NCI-H2081 (cell line): ENCODE data around the gene EFNA5.

Experiments
- DNase-seq, 2 experiments: peaks; one replicate each; lab custom pipeline; 2025; lab: John Stamatoyannopoulos, UW

Gene EFNA5

GRCh38 chr5:107426209-107426608 is 244.5 kb downstream of the EFNA5 start:
- no peak for DNase-seq

GRCh38 chr5:107425541-107426031 is 245.2 kb downstream of the EFNA5 start:
- DNase-seq = no peak

GRCh38 chr5:107424491-107424890 is 246.2 kb downstream of the EFNA5 start:
- DNase-seq = no peak

- DNase-seq = peak; percentile 2 to 3
Observed at GRCh38 chr5:107422494-107422893, 248.2 kb downstream of the EFNA5 start.

DNA sequence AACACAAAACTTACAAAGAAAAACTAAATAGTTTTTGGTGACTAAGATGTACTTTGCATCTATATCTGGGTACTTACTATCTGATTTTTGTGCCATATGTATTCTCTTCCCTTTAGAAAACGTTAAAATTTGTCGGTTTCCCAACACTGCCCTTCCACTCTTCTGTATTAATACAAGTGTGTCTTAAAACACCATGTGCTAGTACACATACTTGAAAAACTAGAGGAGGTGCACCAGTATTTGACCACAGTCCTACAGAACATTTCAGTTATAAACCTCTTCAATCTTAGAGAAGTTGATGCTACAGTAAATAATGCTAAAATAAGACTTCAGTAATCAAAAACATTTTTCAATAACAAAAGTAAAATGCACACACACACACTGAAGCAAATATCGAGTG is 251.2 kb downstream of the EFNA5 start:
- DNase-seq = no peak

DNA sequence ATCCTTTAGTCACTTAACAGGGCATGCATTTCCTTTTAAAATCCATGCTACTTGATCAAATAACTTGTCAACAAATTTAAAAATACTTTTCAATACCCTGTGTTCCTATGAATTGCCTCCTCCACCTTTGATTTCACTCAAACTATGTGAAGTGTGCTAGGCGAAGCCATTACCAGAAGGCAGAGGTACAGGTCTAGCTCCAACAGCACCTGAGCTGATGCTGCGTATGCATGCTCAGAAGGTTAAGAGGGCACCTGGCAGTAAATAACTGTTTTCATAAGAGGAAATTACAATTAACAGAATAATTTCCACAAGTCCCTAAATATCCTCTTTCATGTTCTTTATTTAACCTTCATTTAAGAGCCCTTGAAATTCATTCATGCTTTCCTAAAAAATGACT is 251.8 kb downstream of the EFNA5 start:
- no peak for DNase-seq

DNA sequence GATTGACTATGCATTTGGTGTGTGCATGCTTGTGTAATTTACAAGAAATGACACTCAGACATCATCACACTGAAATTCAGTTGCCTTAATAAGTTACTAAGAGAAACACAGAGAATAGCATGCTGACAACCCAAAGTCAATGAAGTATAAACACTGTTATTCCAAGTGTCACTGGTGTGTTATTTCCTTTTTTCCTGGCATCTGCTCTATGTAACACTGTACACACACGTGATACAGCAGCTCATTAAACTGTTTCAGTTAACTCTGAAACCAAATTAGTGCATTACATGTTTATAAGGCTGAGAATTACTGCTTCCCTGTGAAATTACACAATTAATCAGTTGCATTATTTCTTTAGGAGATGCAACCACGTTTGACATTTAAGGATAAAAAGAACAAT is 252.7 kb downstream of the EFNA5 start:
- no peak for DNase-seq

GRCh38 chr5:107415762-107416161 is 255.0 kb downstream of the EFNA5 start:
- no peak for DNase-seq

GRCh38 chr5:107414802-107415201 is 255.9 kb downstream of the EFNA5 start:
- no peak for DNase-seq

GRCh38 chr5:107413754-107414153 is 257.0 kb downstream of the EFNA5 start:
- no peak for DNase-seq

DNA sequence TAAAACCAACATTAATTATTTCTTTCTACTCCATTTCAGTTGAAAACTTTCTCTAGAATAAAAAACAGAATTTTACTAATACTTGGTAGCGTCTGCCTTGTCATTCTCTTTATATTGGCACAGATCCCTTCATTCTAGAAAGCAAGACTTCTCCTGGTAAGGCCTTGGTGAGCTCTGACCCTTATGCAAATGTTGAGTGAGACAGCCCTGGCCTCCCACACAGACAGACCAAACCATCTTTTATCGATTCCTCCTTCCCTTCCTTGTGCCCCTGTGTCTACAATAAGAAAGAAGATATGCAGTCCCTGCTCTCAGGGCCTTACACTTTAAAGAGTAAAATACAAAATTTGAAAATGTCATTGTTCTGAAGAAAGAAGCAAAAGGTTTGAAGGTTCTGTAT is 262.2 kb downstream of the EFNA5 start:
- DNase-seq = no peak

GRCh38 chr5:107407713-107408298 is 262.9 kb downstream of the EFNA5 start:
- DNase-seq = no peak

- DNase-seq = no peak
Observed at GRCh38 chr5:107404595-107405374, 266.0 kb downstream of the EFNA5 start.

DNA sequence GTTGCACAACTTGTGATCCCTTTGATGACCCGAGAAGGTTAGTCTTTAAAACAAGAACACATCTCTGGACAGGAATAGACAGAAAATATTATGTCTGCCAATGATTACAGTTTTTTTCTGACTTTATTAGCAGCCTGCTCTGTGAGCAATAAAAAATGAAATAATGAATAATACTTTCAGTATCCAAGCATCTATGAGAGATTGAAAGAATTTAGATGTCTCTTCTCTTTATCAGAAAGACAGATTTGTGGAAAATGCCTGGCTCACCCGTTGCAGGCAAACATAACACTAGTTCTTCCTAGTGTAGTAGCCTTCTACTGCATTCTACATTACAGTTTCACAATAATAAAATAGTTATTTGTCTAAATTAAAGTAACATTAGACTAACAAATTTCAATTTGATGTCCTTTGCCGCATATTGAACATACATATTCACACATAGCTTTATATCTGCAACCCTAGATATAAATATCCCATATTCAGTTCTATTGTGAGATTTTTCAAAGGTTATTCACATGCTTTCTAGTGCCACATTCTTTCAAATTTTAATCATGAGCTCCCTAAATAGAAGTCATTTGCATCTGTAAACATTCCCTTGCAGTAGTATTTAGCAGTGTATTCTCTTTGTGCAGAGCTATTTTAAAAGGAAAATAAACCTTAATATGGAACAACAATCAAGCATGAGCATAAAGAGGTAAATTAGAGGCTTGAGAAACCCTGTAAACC is 267.3 kb downstream of the EFNA5 start:
- no peak for DNase-seq

- DNase-seq = peak; percentile 70 to 85
Observed at GRCh38 chr5:107402434-107403227, 268.1 kb downstream of the EFNA5 start.

DNA sequence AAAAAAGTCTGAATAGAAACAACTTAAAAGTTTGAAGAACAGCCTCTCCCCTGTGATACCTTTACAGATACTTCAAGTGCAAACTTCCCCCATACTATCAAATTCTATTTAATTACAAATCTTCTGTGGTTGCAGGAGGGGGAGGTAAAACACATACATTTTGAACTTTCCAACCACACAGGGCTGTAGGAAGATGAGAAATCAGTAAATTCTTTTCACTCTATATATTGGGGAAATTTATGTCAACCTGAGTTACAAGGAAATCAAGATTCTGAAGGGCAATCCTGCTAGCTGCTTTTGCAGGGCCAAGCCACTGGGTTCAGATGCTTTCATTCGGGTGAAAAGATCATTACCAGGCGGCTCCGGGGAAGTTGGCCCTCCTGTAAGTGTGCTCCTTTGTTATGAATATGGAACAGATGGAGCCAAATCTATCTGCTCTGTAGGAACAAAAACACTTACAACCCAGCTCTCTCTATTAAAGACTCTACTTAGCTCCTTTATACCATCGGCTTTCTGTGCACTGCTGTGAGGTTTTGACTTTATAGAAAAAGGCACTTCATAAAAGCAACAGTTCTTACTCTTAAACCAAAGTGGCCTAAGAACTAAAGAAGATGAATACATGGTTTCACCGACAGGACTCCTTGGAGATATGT is 269.1 kb downstream of the EFNA5 start:
- DNase-seq = peak in 1 of 2 experiments; percentile 20

DNA sequence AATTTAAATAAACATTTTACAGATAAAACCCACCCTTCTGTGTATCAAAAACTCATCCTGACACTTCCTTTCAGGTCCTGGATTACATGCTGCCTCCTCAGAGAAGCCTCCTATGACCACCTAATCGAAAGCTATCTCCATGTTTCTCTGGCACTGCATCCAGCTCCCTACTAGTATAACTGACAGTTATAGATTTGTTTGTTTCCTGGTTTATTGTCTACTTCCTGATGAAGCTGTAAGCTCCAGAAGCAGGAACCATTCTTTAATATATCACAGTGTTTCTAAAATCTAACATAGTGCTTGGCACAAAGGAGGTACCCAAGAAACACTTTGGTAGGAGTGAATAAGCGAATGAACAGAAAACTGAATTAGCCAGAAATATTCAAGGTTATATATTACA is 270.4 kb downstream of the EFNA5 start:
- DNase-seq = peak in 1 of 2 experiments; percentile 6

DNA sequence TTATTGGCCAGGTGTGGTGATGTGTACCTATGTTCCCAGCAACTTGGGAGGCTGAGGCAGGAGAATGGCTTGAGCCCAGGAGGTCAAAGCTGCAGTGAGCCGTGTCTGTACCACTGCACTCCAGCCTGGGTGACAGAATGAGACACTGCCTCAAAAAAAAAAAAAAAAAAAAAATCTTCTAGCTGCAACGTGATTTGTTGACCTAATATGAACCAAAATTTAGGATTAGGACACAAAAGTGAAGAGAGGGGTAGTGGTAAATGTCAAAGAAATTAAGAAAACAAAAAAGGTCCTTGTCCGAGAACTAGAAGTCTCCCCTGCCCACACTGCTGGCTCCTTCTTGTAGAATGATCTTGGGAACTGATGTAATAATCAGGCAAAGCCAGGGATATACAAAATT is 272.0 kb downstream of the EFNA5 start:
- no peak for DNase-seq

DNA sequence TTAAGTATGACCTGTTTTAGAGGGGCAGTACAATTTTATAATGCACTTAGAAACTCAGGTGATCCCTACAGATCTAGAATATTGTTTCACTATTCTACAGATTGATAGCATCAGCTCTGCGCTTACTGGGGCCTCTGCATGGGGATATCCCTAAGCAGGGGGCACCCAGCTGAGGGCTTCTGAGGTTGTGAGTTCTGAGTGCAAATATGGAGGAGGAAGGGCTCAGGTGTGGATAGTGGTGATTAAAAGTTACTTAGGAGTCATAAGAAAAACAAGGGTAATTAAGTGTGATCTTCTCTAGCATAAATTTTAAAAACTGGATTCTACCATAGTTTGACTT is 274.4 kb downstream of the EFNA5 start:
- no peak for DNase-seq

- DNase-seq = no peak
Observed at GRCh38 chr5:107395632-107396350, 274.9 kb downstream of the EFNA5 start.

- no peak for DNase-seq
Observed at GRCh38 chr5:107393851-107394250, 276.9 kb downstream of the EFNA5 start.
